SIG-M5 (cell line): ENCODE measurements around the gene CDSN.

Experiments used
- DNase-seq: peaks from one replicate; lab custom pipeline; 2025; lab: John Stamatoyannopoulos, UW

Gene CDSN

DNA sequence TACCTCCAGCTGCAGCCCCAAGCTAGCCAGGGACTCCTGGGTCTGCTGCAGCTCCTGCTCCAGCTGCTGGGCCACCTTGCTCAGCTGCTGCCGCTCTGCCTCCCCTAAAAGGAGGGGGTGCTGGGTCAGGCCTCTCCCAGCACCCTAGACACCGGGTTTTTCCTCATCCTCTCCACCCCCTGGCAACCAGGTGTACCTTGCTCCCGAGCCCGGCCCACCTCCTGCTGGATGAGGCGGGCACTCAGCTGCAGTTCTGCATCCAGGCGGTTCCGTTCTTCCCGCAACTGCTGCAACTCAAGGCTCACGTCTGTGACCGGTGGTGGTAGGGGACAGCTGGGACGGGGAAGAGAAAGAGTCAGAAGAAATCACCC is 24.7 kb upstream of the CDSN start:
- no peak for DNase-seq

DNA sequence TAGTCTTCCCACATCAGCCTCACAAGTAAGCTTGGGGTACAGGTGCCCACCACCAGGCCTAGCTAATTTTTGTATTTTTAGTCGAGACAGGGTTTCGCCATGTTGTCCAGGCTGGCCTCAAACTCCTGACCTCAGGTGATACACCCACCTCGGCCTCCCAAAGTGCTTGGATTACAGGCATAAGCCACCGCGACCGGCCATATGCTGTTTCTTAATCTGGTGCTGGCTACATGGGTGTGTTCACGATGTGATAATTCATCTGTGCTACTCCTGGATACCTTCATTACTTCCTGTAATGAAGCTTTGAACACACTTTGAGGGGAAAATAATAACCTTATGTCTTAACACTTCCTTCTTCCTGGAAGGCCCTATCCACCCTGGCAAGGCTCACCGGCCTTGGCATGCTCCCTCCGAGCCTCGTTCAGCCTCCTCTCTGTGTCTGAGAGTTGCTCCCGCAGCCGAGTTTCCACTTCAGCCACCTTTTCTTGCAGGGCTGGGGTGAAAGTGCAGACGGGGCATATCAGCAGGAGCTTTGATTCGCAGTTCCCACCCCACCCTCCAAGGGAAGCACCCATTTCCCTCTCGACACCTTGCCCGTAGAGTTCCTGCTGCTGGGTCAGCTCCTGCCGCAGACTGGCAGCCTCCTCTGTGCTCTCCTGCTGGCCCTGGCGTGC is 24.2 kb upstream of the CDSN start:
- no peak for DNase-seq

DNA sequence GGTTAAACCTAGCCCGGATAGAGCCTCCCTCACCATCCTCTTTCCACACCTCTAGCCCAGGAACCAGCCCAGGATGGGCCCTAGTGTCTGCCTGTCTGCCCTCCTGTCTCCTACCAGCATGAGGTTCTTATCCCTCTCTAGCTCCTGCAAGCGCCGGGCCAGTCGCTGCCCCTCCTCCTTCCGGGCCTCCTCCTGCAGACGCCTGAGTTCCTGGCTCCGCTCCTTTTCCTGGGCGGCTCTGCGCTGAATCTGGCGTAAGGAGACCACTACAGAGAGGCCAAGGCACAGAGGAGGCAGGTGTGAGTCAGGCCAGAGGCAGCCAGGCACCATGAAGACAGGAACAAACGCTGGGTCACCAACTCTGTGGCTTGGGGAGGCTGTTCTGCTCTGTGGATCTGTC is 22.9 kb upstream of the CDSN start:
- DNase-seq = no peak

GRCh38 chr6:31142361-31142761 is 22.1 kb upstream of the CDSN start:
- no peak for DNase-seq

- no peak for DNase-seq
These were observed 20.4 kb upstream of the CDSN start for GRCh38 chr6:31140643-31141042.

GRCh38 chr6:31139599-31139998 is 19.4 kb upstream of the CDSN start:
- DNase-seq = no peak

DNA sequence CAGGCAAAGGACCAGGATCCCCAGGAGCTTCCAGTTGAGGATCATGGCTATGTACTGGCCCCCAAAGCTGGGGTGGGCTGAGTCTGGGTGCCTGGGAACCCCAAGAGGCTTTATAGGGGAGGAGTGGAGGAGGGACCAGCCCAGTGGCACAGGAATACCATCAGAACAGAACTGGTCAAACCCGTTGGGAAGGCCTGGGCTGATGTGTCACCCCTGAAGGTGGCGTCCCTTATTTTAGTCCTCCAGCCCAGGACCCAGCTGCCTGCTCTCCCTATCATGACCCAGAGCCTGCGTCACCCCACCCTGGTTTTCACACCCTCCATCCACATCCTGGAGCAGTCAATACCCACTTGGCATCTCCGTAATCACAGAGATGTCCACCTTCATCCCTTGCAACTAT is 18.7 kb upstream of the CDSN start, which contains the start of gene PSORS1C2:
Gene PSORS1C2, minus strand, starts transcription at position 85 of the 400 bp plus-strand sequence. Its CDS starts 40 bp downstream, at position 45.
- DNase-seq = no peak

DNA sequence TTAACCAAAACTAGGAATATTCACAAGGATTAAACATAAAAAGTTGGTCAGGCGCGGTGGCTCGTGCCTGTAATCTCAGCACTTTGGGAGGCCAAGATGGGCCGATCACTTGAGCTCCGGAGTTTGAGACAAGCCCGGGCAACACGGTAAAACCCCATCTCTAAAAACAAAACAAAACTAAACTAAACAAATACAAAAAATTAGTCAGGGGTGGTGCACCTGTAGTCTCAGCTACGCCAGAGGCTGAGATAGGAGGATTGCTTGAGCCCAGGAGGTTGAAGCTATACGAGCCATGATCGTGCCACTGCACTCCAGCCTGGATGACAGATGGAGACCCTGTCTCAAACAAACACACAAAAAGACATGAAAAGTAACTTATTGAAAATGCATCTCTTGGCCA is 15.5 kb upstream of the CDSN start:
- DNase-seq = no peak

DNA sequence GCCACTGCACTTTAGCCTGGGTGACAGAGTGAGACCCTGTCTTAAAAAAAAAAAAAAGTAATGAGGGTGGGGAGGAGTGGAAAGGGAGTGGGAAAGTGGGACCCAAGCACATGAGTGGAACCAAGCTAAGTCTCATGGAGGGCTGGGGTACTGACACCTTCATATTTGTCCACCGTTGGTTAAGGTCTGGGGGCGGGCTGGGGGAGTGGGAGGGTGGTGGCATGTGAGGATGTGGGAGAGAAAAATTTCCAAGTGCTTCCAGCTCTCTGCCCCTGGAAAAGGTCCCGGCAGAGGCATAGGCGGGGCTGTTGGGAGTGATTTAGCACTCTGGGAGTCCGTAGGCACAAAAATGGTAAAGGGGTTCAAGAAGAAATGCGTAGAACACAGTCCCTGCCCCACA is 12.6 kb upstream of the CDSN start:
- DNase-seq = no peak

DNA sequence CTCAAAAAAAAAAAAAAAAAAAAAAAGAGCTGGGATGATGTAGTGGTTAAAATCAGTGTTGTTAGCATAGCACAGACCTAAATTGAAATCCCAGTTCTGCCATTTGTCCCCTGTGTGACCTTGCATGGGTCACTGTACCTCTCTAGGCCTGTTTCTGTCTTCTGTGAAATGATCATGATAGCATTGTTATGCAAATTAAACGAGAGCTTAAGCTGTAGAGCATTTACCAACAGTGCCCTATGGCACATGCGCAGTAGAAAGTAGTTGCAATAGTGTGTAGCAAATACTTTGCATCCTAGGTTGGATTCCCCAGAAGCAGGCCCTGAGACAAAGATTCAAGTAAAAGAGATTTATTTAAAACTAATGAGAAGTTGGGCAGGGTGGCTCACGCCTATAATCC is 11.3 kb upstream of the CDSN start:
- DNase-seq = no peak

DNA sequence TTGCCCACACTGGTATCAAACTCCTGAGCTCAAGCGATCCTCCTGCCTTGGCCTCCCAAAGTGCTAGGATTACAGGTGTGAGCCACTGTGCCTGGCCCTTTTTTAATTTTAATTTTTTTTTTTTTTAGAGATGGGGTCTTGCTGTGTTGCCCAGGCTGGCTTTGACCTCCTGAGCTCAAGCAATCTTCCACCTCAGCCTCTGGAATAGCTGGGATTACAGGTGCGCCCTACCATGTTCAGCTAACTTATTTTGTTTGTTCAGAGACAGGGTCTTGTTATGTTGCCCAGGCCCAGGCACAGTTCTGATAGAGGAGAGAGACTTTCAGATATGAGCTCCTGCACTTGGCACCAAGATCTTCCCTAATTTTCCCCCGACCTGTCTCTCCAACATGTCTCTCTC is 10.5 kb upstream of the CDSN start:
- no peak for DNase-seq

GRCh38 chr6:31129130-31129529 is 8.9 kb upstream of the CDSN start:
- no peak for DNase-seq

DNA sequence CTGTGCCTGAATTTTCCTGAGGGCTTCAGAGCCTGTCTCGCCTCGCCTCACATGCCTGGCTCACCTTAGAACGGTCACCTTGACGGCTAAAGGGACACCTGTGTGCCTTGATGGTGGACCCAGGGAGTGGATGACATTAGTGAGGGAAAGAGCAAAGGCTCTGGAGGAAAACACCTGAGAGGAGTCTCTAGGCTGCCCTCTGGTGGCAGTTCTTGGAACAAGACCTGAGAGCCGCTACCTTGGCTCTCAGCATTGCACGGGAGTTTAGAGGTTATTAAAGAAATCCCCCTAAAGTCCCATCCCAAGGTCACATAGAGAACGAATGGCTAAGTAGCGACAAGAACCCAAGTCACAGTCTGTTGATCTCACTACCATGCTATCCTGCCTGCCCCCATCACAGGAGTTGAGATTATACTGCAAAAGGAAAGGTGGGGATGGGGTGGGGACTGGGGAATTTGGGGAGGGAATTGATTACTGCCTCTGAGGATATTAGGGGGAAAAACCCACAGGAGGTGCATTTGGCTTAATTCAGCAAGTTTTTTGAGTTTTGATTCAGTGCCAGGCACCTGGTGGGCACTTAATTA is 7.9 kb upstream of the CDSN start:
- DNase-seq = no peak

DNA sequence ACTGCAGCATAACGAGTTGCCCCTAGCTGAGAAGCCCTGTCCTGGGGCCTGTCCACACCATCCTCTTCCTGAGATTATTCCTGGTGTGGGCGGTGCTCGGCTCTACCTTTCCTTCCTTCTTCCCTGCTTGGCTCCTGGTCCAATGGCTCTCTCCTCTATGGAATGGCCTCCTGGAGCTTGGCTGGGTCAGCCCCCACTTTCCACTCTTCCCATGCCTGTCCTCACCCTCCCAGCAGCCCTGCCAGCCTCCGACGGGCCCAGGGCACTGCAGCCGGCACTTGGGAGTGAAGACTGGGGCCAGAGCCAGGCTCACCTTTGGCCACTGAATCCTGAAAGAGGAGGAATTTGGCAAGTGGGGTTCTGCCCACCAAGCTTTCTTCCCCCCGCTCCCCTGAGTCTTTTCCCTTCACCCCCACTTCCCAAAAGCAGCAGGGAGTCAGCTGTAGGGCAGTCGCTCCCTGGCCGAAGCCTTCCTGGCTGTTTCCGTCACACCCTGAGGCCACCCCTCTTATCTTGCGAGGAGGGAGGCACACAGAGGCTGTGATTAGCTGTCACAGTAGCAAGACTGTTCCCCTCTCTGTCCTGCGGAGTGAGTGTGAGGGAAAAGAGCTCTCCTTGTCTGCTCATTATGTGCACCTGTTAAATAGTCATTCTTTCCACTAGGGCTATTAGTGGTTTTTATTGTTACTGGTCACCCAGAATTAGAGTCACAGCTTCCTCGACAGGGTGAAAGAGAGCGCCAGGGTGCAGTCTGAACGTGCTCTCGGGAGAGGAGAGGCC is 6.3 kb upstream of the CDSN start:
- no peak for DNase-seq

GRCh38 chr6:31125586-31126363 is 5.5 kb upstream of the CDSN start:
- no peak for DNase-seq

GRCh38 chr6:31125162-31125561 is 4.9 kb upstream of the CDSN start:
- no peak for DNase-seq

DNA sequence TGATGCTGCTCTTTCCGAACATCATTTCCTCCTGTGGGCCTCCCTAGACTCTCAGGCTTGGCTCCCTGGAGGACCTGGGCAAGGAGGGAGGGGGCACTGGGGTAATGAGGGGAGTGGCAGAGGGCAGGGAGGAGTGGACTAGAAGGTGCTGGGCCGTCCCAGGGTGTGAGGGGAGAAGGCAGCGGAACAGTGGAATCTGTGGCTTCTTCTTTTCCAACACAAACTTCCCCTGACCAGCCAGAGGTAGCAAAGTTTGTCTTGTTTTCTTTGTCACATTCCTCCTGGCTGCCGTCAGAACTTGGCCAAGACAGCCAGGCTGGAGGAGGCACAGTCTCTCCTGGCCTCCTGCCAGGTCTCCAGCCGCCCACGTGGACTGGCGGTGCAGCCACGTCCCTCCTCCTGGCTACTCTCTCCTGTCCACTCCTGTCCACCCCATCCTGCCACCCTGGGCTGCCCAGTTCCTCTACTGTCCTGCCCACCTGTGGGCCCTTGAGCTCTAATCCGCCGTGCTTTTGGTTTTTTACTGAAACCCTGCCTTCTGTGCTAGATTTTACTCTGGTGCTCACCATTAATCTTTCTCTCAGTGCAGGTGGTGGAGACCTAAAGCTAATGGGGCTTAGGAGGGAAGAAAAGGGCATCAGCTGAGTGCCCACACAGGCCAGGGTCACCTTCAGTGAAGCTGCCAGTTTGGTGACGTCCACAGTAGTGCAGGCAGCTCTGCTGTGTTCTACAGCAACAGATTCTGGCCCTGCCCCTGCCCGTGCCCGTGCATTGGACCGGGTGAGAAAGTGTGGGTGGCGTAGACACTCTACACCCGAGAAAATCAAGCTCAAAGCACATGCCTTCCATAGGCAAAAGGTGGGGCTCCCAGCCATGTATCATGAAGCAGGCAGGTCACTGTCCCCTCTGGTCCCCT is 2.8 kb upstream of the CDSN start:
- no peak for DNase-seq

DNA sequence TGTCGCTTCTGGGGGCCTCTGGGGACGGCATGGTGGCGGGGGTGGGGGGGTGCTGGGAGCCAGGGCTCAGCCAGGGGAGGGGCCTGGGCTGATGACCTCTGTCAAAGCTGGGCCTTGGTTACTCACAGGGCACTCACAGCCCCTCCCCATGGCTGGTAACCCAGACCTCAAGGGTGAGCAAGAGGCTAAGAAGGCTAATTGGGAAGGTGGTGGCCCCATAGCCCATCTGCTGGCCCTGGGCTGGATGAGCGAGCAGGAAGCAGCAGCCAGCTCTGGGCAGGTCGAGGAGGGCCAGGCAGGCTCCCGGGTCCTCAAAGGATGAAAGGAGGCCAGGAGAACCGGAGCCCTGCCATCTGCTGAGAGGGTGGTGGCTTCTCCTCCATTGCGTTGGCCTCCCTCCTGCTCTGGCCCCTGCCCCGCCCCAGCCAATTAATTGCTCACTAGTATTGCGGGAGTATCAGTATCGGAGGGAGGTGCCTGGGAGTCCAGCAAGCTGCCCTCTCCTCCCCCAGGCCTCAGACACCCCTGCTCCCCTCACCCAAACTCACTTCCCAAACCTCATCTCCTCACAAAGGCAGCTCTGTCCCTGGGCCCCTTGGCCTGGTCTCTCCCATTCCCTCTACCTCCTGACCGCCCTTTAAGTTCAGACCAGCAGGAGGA is 1.0 kb upstream of the CDSN start:
- DNase-seq = no peak

DNA sequence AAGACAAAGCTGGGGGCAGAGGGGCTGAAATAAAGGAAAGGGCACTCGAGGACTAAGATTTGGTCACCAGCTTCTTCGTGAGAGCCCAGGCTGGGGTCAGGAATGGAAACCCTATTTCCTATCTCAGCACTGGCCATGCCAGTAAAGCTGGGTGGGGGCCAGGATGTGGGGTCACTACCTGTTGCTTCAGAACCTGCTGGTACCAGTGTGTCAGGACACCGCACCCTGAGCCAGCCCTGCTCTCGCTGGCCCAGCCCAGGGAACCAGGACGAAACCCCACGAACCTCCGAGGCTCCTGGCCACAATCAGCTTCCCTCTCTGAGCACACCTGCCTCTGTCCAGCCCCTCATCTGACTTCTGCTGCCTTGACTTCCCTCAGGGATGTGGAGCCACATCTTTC is 2.1 kb downstream of the CDSN start:
- no peak for DNase-seq

- no peak for DNase-seq
These were observed 3.4 kb downstream of the CDSN start for GRCh38 chr6:31116661-31117385.
